ENCODE data around the gene BUB1.

GRCh38 chr2:110678457-110679336, 834 bp upstream of the BUB1 start:
- no peak for TF ChIP-seq EZH2phosphoT487 (IDR thresholded peaks at IDR 0.05; ENCODE audit: insufficient read depth, low read depth)
- no peak for TF ChIP-seq EZH2 (IDR thresholded peaks at IDR 0.05; ENCODE audit: insufficient read depth, poor library complexity, severe bottlenecking)

Measured in GM23248 (cell line).